Measurements from ENCODE around the gene MFGE8.

- TF ChIP-seq MXI1 (conservative IDR thresholded peaks at IDR 0.05; ENCODE audit: poor library complexity, severe bottlenecking), result no peak
- TF ChIP-seq, protein P1, sequence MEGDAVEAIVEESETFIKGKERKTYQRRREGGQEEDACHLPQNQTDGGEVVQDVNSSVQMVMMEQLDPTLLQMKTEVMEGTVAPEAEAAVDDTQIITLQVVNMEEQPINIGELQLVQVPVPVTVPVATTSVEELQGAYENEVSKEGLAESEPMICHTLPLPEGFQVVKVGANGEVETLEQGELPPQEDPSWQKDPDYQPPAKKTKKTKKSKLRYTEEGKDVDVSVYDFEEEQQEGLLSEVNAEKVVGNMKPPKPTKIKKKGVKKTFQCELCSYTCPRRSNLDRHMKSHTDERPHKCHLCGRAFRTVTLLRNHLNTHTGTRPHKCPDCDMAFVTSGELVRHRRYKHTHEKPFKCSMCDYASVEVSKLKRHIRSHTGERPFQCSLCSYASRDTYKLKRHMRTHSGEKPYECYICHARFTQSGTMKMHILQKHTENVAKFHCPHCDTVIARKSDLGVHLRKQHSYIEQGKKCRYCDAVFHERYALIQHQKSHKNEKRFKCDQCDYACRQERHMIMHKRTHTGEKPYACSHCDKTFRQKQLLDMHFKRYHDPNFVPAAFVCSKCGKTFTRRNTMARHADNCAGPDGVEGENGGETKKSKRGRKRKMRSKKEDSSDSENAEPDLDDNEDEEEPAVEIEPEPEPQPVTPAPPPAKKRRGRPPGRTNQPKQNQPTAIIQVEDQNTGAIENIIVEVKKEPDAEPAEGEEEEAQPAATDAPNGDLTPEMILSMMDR (IDR thresholded peaks at IDR 0.05; ENCODE audit: poor library complexity, severe bottlenecking), result no peak
- TF ChIP-seq EZH2 (IDR thresholded peaks at IDR 0.05; ENCODE audit: borderline replicate concordance, insufficient read depth, low read length, poor library complexity, severe bottlenecking), result no peak
- TF ChIP-seq RAD21 (conservative IDR thresholded peaks at IDR 0.05), result no peak
Measured at GRCh38 chr15:88882785-88883184, 30.4 kb downstream of the MFGE8 start.
